GM12878 (cell line): Measurements from ENCODE around the gene SPTY2D1. TPM values are rescaled to one million over a fixed set of nuclear protein-coding genes. Genes with fewer than 3 reads are reported as not detected.

ENCODE experiments used
- ASH2L ChIP-seq: fragments of 300-600, 200-600 bp; sonication (generic); IDR thresholded peaks from 2 replicates; pipeline ENCODE4 v1.6.1; 2017; ENCODE audit warnings: low read depth, mild to moderate bottlenecking, borderline replicate concordance
- CHD2 ChIP-seq: IDR thresholded peaks from 2 replicates; pipeline ENCODE4 v1.6.1; 2011; ENCODE audit warnings: low read depth, low read length, improper control_type of control experiment, borderline replicate concordance
- GABPA ChIP-seq: IDR thresholded peaks from 2 replicates; pipeline ENCODE4 v1.6.1; 2014; ENCODE audit warnings: antibody characterized with exemption, low read depth, mild to moderate bottlenecking, inconsistent platforms
- IKZF2 ChIP-seq, 2 experiments: fragments of 450-650 bp; IDR thresholded peaks; 2 replicates each; pipeline ENCODE4 v1.6.1; 2017; ENCODE audit warnings: mild to moderate bottlenecking in 2 of 2, moderate library complexity in 2 of 2
- KAT2A ChIP-seq: conservative IDR thresholded peaks from 2 replicates; pipeline ENCODE4 v1.6.1; 2011; ENCODE audit warnings: low read depth, low read length; ENCODE audit not compliant: control insufficient read depth
- MEF2A ChIP-seq: IDR thresholded peaks from 2 replicates; pipeline ENCODE4 v1.6.1; 2011; ENCODE audit warnings: low read depth, mild to moderate bottlenecking, low read length, moderate library complexity; ENCODE audit not compliant: insufficient read depth
- MXI1 ChIP-seq: fragments of 150-350 bp; IDR thresholded peaks from 2 replicates; pipeline ENCODE4 v1.6.1; 2011; ENCODE audit warnings: low read depth, mild to moderate bottlenecking, inconsistent platforms, low read length, improper control_type of control experiment
- NFIC ChIP-seq: IDR thresholded peaks from 2 replicates; pipeline ENCODE4 v1.6.1; 2012; ENCODE audit warnings: low read depth, mild to moderate bottlenecking, inconsistent platforms, low read length, moderate library complexity
- PAX5 ChIP-seq: IDR thresholded peaks from 2 replicates; pipeline ENCODE4 v1.6.1; 2011; ENCODE audit warnings: low read depth, low read length, borderline replicate concordance
- SIN3A ChIP-seq: IDR thresholded peaks from 2 replicates; pipeline ENCODE4 v1.6.1; 2012; ENCODE audit warnings: low read depth, low read length, improper control_type of control experiment
- SMAD1 ChIP-seq: fragments of 450-650 bp; IDR thresholded peaks from 2 replicates; pipeline ENCODE4 v1.6.1; 2018; ENCODE audit warnings: mild to moderate bottlenecking, low read depth; ENCODE audit not compliant: partially characterized antibody
- SREBF2 ChIP-seq: IDR thresholded peaks from 2 replicates; pipeline ENCODE4 v1.6.1; 2012; ENCODE audit warnings: mild to moderate bottlenecking, low read length
- STAT1 ChIP-seq: fragments of 450-650 bp; conservative IDR thresholded peaks from 2 replicates; pipeline ENCODE4 v1.6.1; 2014; ENCODE audit warnings: antibody characterized with exemption, mild to moderate bottlenecking
- YBX1 ChIP-seq: fragments of 450-650 bp; IDR thresholded peaks from 2 replicates; pipeline ENCODE4 v1.6.1; 2016; ENCODE audit warnings: antibody characterized with exemption
- ZNF24 ChIP-seq: fragments of 450-650 bp; IDR thresholded peaks from 2 replicates; pipeline ENCODE4 v1.6.1; 2017; ENCODE audit warnings: antibody characterized with exemption, mild to moderate bottlenecking
- ZSCAN29 ChIP-seq: fragments of 450-650 bp; IDR thresholded peaks from 2 replicates; pipeline ENCODE4 v1.6.1; 2017; ENCODE audit warnings: mild to moderate bottlenecking, moderate library complexity
- polyA plus RNA-seq, 11 experiments: library from polyadenylated mRNA; depleted of rRNA in 4 of 11; unstranded in 6 of 11; stranded (reverse) in 5 of 11; fragments of >200 nt; fragmentation: Nextera tagmentation in 4 of 11; fragmentation: Illumina TruSeq in 1 of 11; extraction: Ambion mirVana in 4 of 11; extraction: Trizol in 1 of 11; gene quantifications; 1 replicate in 1 of 11; 2 replicates in 10 of 11; pipeline versions ENCODE4 v1.2.1 to v1.2.3, GENCODE V29; 2011 to 2016; ENCODE audit warnings: inconsistent platforms in 2 of 11, missing spikeins in 2 of 11, low read depth in 1 of 11
- total RNA-seq, 4 experiments: library from RNA; depleted of rRNA in 3 of 4; stranded (reverse); fragments of >200 nt in 3 of 4; fragmentation: Illumina TruSeq in 1 of 4; extraction: Trizol in 1 of 4; gene quantifications; 2 replicates each; pipeline versions ENCODE4 v1.2.1 to v1.2.3, GENCODE V29; 2013 to 2021
- TF ChIP-seq, protein P1 (sequence below): fragments of 450-650 bp; IDR thresholded peaks from 2 replicates; pipeline ENCODE4 v1.6.1; 2017; ENCODE audit warnings: mild to moderate bottlenecking, moderate library complexity
- TF ChIP-seq, protein P2 (sequence below): IDR thresholded peaks from 2 replicates; pipeline ENCODE4 v1.6.1; 2012; ENCODE audit warnings: mild to moderate bottlenecking, low read depth, low read length
- TF ChIP-seq, protein P3 (sequence below): IDR thresholded peaks from 2 replicates; pipeline ENCODE4 v1.6.1; 2012; ENCODE audit warnings: low read depth, low read length, improper control_type of control experiment

The SPTY2D1 gene
- total and polyA plus RNA-seq, 10 of the 15 experiments (the other 5 are each of a cell fraction or from before 2014, with no cell fraction given): 4.6 to 31.1 (median 15.5) TPM

DNA sequence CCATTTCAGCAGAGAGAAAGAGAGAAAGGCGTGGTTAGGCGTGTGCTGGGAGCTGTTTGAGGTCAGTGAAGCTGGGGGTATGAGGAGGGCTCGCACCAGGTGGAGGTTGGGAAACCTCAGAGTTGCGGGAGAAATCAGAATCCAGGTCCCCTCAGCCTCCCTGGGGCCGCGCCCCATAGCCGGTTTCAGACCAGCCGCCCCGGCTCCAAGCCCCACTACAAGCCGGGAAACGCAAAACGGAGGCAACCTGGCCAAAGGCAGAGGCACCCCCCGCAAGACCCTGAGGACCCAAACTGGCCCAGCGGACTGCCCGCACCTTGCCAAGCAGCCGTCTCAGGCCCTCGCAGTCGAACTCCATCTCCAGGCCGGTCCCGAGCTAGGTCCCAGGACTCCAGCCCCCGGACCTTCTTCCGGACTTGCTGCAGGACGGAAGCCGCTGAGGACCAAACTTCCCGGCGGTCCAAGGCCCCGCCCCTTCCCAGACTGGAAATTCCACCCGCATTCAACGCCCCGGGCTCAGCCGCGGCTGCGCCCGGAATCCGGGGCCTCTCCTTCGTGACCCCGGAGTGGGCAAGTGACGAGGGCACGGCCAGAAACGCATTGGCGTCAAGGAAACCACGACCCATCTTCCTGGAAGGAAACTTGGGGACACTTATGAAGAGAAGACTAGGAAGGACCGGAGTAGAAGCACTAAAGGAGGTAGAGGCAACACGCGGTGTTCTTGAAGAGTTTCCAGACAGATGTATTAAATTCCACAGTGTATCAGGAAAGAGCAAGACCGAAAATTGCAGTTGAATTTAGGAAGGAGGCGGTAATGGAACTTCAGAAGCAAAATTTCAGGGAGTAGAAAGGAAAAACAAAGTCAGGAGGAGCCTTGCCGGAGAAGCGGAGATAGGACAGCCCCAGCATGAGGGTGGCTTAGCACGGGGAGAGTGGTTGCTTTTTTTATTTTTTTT is 45.6 kb downstream of the SPTY2D1 start, which contains the start of gene UEVLD (continued):
- TF ChIP-seq, protein P1, sequence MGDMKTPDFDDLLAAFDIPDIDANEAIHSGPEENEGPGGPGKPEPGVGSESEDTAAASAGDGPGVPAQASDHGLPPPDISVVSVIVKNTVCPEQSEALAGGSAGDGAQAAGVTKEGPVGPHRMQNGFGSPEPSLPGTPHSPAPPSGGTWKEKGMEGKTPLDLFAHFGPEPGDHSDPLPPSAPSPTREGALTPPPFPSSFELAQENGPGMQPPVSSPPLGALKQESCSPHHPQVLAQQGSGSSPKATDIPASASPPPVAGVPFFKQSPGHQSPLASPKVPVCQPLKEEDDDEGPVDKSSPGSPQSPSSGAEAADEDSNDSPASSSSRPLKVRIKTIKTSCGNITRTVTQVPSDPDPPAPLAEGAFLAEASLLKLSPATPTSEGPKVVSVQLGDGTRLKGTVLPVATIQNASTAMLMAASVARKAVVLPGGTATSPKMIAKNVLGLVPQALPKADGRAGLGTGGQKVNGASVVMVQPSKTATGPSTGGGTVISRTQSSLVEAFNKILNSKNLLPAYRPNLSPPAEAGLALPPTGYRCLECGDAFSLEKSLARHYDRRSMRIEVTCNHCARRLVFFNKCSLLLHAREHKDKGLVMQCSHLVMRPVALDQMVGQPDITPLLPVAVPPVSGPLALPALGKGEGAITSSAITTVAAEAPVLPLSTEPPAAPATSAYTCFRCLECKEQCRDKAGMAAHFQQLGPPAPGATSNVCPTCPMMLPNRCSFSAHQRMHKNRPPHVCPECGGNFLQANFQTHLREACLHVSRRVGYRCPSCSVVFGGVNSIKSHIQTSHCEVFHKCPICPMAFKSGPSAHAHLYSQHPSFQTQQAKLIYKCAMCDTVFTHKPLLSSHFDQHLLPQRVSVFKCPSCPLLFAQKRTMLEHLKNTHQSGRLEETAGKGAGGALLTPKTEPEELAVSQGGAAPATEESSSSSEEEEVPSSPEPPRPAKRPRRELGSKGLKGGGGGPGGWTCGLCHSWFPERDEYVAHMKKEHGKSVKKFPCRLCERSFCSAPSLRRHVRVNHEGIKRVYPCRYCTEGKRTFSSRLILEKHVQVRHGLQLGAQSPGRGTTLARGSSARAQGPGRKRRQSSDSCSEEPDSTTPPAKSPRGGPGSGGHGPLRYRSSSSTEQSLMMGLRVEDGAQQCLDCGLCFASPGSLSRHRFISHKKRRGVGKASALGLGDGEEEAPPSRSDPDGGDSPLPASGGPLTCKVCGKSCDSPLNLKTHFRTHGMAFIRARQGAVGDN: no peak
- no peak; the same call in 1 of the 2 replicates for TF ChIP-seq NFIC
- no peak for TF ChIP-seq YBX1
- no peak for TF ChIP-seq ZSCAN29
- TF ChIP-seq IKZF2 (IDR thresholded peaks at IDR 0.05): peak; percentile 75 to 81
- TF ChIP-seq SIN3A: no peak
- no peak for TF ChIP-seq ASH2L
- TF ChIP-seq, protein P2, sequence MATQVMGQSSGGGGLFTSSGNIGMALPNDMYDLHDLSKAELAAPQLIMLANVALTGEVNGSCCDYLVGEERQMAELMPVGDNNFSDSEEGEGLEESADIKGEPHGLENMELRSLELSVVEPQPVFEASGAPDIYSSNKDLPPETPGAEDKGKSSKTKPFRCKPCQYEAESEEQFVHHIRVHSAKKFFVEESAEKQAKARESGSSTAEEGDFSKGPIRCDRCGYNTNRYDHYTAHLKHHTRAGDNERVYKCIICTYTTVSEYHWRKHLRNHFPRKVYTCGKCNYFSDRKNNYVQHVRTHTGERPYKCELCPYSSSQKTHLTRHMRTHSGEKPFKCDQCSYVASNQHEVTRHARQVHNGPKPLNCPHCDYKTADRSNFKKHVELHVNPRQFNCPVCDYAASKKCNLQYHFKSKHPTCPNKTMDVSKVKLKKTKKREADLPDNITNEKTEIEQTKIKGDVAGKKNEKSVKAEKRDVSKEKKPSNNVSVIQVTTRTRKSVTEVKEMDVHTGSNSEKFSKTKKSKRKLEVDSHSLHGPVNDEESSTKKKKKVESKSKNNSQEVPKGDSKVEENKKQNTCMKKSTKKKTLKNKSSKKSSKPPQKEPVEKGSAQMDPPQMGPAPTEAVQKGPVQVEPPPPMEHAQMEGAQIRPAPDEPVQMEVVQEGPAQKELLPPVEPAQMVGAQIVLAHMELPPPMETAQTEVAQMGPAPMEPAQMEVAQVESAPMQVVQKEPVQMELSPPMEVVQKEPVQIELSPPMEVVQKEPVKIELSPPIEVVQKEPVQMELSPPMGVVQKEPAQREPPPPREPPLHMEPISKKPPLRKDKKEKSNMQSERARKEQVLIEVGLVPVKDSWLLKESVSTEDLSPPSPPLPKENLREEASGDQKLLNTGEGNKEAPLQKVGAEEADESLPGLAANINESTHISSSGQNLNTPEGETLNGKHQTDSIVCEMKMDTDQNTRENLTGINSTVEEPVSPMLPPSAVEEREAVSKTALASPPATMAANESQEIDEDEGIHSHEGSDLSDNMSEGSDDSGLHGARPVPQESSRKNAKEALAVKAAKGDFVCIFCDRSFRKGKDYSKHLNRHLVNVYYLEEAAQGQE: no peak
- TF ChIP-seq CHD2: no peak
- no peak for TF ChIP-seq MEF2A
- no peak for TF ChIP-seq ZNF24
- no peak for TF ChIP-seq KAT2A
- no peak for TF ChIP-seq STAT1
- TF ChIP-seq SMAD1: no peak
- no peak for TF ChIP-seq SREBF2
- TF ChIP-seq MXI1: peak; percentile 46; the same call in 1 of the 2 replicates
- TF ChIP-seq PAX5: no peak
- TF ChIP-seq, protein P3, sequence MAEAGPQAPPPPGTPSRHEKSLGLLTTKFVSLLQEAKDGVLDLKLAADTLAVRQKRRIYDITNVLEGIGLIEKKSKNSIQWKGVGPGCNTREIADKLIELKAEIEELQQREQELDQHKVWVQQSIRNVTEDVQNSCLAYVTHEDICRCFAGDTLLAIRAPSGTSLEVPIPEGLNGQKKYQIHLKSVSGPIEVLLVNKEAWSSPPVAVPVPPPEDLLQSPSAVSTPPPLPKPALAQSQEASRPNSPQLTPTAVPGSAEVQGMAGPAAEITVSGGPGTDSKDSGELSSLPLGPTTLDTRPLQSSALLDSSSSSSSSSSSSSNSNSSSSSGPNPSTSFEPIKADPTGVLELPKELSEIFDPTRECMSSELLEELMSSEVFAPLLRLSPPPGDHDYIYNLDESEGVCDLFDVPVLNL: no peak
- 0 out of 2 replicates have a peak, but pooled peaks have one; percentile 32 for TF ChIP-seq GABPA
